BLaER1 treated with 17β-estradiol and CSF1 and Interleukin-3, amounts not matched to agents 10 nM and 100 nM (cell line): ENCODE data around the gene NANOS1.

Experiments used
- H3K27ac ChIP-seq, 11 experiments: shearing (Covaris generic); formaldehyde crosslinking; 2 replicates each; pipeline ENCODE4 v1.8.1; 2022
- H3K27me3 ChIP-seq, 11 experiments: shearing (Covaris generic); formaldehyde crosslinking; 2 replicates each; pipeline ENCODE4 v1.8.1; 2022
- H3K36me3 ChIP-seq, 11 experiments: shearing (Covaris generic); formaldehyde crosslinking; 2 replicates each; pipeline ENCODE4 v1.8.1; 2022
- H3K4me1 ChIP-seq, 10 experiments: shearing (Covaris generic); formaldehyde crosslinking; 2 replicates each; pipeline ENCODE4 v1.8.1; 2022
- H3K4me2 ChIP-seq, 11 experiments: shearing (Covaris generic); formaldehyde crosslinking; 2 replicates each; pipeline ENCODE4 v1.8.1; 2022
- H3K4me3 ChIP-seq, 10 experiments: shearing (Covaris generic); formaldehyde crosslinking; 2 replicates each; pipeline ENCODE4 v1.8.1; 2022
- H3K9ac ChIP-seq, 11 experiments: shearing (Covaris generic); formaldehyde crosslinking; 2 replicates each; pipeline ENCODE4 v1.8.1; 2022
- H3K9me3 ChIP-seq, 11 experiments: shearing (Covaris generic); formaldehyde crosslinking; replicated peaks in 1 of 11; 2 replicates each; pipeline ENCODE4 v1.8.1; 2022
- H4K20me1 ChIP-seq, 11 experiments: shearing (Covaris generic); formaldehyde crosslinking; 2 replicates each; pipeline ENCODE4 v1.8.1; 2022
- Cebpa-rat ChIP-seq, 11 experiments: shearing (Covaris generic); IDR thresholded peaks; 2 replicates each; pipeline ENCODE4 v1.8.1; 2022

Gene NANOS1

GRCh38 chr10:119039161-119039560 is 9.6 kb downstream of the NANOS1 start:
- Histone ChIP-seq H3K9me3 (no peaks in the 10 kb centered on the region), H3K4me1 (peaks cover 0 to 26% (median 10%) of the 10 kb centered on the region in 10 experiments; a peak in 13 of 20 replicates), H3K9ac (no peak overlapping the region), H3K4me2 (no peak overlapping the region), H3K27me3 (no peaks in the 10 kb centered on the region), H3K36me3 (peaks cover 92 to 98% (median 94%) of the 10 kb centered on the region in 11 experiments), H3K4me3 (no peak overlapping the region), H3K27ac (no peak overlapping the region), H4K20me1 (peaks cover 83 to 97% (median 93%) of the 10 kb centered on the region in 11 experiments)
- TF ChIP-seq Cebpa-rat (IDR thresholded peaks at IDR 0.05): no peak

- no peak overlapping the region for H3K4me3 ChIP-seq
- no peaks in the 10 kb centered on the region for H3K9me3 ChIP-seq
- no peak overlapping the region for H3K9ac ChIP-seq
- no peaks in the 10 kb centered on the region for H3K27me3 ChIP-seq
- peak overlapping the region in 3 of 11 experiments; percentile 5 to 48 (median 37); a peak in 7 of 22 replicates for H3K4me2 ChIP-seq
- peaks cover 95 to 100% (median 100%) of the 10 kb centered on the region in 11 experiments for H4K20me1 ChIP-seq
- H3K36me3 ChIP-seq: peaks cover 99 to 100% (median 100%) of the 10 kb centered on the region in 11 experiments
- peaks cover 0 to 26% (median 10%) of the 10 kb centered on the region in 10 experiments; a peak in 12 of 20 replicates for H3K4me1 ChIP-seq
- H3K27ac ChIP-seq: no peak overlapping the region
- no peak for TF ChIP-seq Cebpa-rat (IDR thresholded peaks at IDR 0.05)
These were observed 11.8 kb downstream of the NANOS1 start for GRCh38 chr10:119041326-119041725.

- Histone ChIP-seq H3K4me2 (peak overlapping the region in 4 of 11 experiments; percentile 2 to 48 (median 21); a peak in 5 of 22 replicates), H3K9me3 (no peaks in the 10 kb centered on the region), H3K27ac (no peak overlapping the region), H3K36me3 (peaks cover 100% of the 10 kb centered on the region in 11 experiments), H3K27me3 (no peaks in the 10 kb centered on the region), H3K4me3 (no peak overlapping the region), H4K20me1 (peaks cover 98 to 100% (median 100%) of the 10 kb centered on the region in 11 experiments), H3K9ac (no peak overlapping the region), H3K4me1 (peaks cover 0 to 26% (median 10%) of the 10 kb centered on the region in 10 experiments; a peak in 12 of 20 replicates)
- TF ChIP-seq Cebpa-rat (IDR thresholded peaks at IDR 0.05): no peak
These were observed 12.7 kb downstream of the NANOS1 start for GRCh38 chr10:119042169-119042568.

GRCh38 chr10:119045561-119045960 is 16.0 kb downstream of the NANOS1 start:
- peaks cover 100% of the 10 kb centered on the region in 11 experiments for H4K20me1 ChIP-seq
- H3K9ac ChIP-seq: no peak overlapping the region
- H3K27ac ChIP-seq: no peak overlapping the region
- H3K9me3 ChIP-seq: no peaks in the 10 kb centered on the region
- no peak overlapping the region for H3K4me3 ChIP-seq
- H3K4me1 ChIP-seq: peaks cover 0 to 26% (median 10%) of the 10 kb centered on the region in 10 experiments; a peak in 12 of 20 replicates
- peaks cover 100% of the 10 kb centered on the region in 11 experiments for H3K36me3 ChIP-seq
- no peak overlapping the region for H3K4me2 ChIP-seq
- no peaks in the 10 kb centered on the region for H3K27me3 ChIP-seq
- no peak for TF ChIP-seq Cebpa-rat (IDR thresholded peaks at IDR 0.05)

- no peak overlapping the region for H3K4me2 ChIP-seq
- H3K9me3 ChIP-seq: peaks cover 0 to 13% (median 0%) of the 10 kb centered on the region in 11 experiments; a peak in 6 of 22 replicates
- H3K27ac ChIP-seq: no peak overlapping the region
- peaks cover 97 to 100% (median 100%) of the 10 kb centered on the region in 11 experiments for H4K20me1 ChIP-seq
- H3K27me3 ChIP-seq: no peaks in the 10 kb centered on the region
- H3K9ac ChIP-seq: no peak overlapping the region
- H3K36me3 ChIP-seq: peaks cover 100% of the 10 kb centered on the region in 11 experiments
- no peaks in the 10 kb centered on the region for H3K4me1 ChIP-seq
- no peak for TF ChIP-seq Cebpa-rat (IDR thresholded peaks at IDR 0.05)
- H3K4me3 ChIP-seq: no peak overlapping the region
These were observed 19.8 kb downstream of the NANOS1 start for GRCh38 chr10:119049361-119049760.

GRCh38 chr10:119049777-119050176 is 20.3 kb downstream of the NANOS1 start:
- no peak for TF ChIP-seq Cebpa-rat (IDR thresholded peaks at IDR 0.05)
- Histone ChIP-seq H3K27ac (no peak overlapping the region), H4K20me1 (peaks cover 97 to 100% (median 100%) of the 10 kb centered on the region in 11 experiments), H3K4me1 (no peaks in the 10 kb centered on the region), H3K4me2 (no peak overlapping the region), H3K36me3 (peaks cover 100% of the 10 kb centered on the region in 11 experiments), H3K9ac (no peak overlapping the region), H3K9me3 (peaks cover 0 to 18% (median 0%) of the 10 kb centered on the region in 11 experiments; a peak in 6 of 22 replicates), H3K27me3 (no peaks in the 10 kb centered on the region), H3K4me3 (no peak overlapping the region)

- peaks cover 0 to 22% (median 0%) of the 10 kb centered on the region in 11 experiments; a peak in 6 of 22 replicates for H3K9me3 ChIP-seq
- H3K27ac ChIP-seq: no peak overlapping the region
- H4K20me1 ChIP-seq: peaks cover 93 to 100% (median 100%) of the 10 kb centered on the region in 11 experiments
- H3K4me1 ChIP-seq: no peaks in the 10 kb centered on the region
- H3K9ac ChIP-seq: no peak overlapping the region
- no peak overlapping the region for H3K4me3 ChIP-seq
- H3K36me3 ChIP-seq: peaks cover 100% of the 10 kb centered on the region in 11 experiments
- H3K27me3 ChIP-seq: no peaks in the 10 kb centered on the region
- no peak overlapping the region for H3K4me2 ChIP-seq
- no peak for TF ChIP-seq Cebpa-rat (IDR thresholded peaks at IDR 0.05)
These were observed 22.3 kb downstream of the NANOS1 start for GRCh38 chr10:119051775-119052174.

GRCh38 chr10:119055472-119055871 is 26.0 kb downstream of the NANOS1 start:
- Histone ChIP-seq H3K4me1 (no peaks in the 10 kb centered on the region), H3K4me3 (no peak overlapping the region), H3K9ac (no peak overlapping the region), H4K20me1 (peaks cover 89 to 100% (median 100%) of the 10 kb centered on the region in 11 experiments), H3K36me3 (peaks cover 100% of the 10 kb centered on the region in 11 experiments), H3K4me2 (no peak overlapping the region), H3K27me3 (no peaks in the 10 kb centered on the region), H3K9me3 (peaks cover 0 to 22% (median 0%) of the 10 kb centered on the region in 11 experiments; a peak in 6 of 22 replicates), H3K27ac (no peak overlapping the region)
- no peak for TF ChIP-seq Cebpa-rat (IDR thresholded peaks at IDR 0.05)

- Histone ChIP-seq H3K4me1 (peaks cover 0 to 7% (median 0%) of the 10 kb centered on the region in 10 experiments; a peak in 1 of 20 replicates), H3K36me3 (peaks cover 99 to 100% (median 100%) of the 10 kb centered on the region in 11 experiments), H3K27ac (no peak overlapping the region), H4K20me1 (peaks cover 89 to 100% (median 100%) of the 10 kb centered on the region in 11 experiments), H3K27me3 (no peaks in the 10 kb centered on the region), H3K9me3 (peaks cover 0 to 22% (median 0%) of the 10 kb centered on the region in 11 experiments; a peak in 6 of 22 replicates), H3K4me2 (no peak overlapping the region), H3K4me3 (no peak overlapping the region), H3K9ac (no peak overlapping the region)
- TF ChIP-seq Cebpa-rat (IDR thresholded peaks at IDR 0.05): no peak
These were observed 28.5 kb downstream of the NANOS1 start for GRCh38 chr10:119058010-119058409.
